SK-N-SH (cell line): ENCODE data around the gene PTK6. TPM values are rescaled to one million over a fixed set of nuclear protein-coding genes. Genes with fewer than 3 reads are reported as not detected.
A peak's percentile ranks its signal among the peaks of the same experiment; 100 is the strongest.

Experiments
- CTCF ChIA-PET: fragments of 300-600, 350-600 bp; formaldehyde crosslinking; extraction: SDS; loops from one replicate; lab custom pipeline; 2021; lab: Yijun Ruan, JAX
- POLR2A ChIA-PET: fragments of 350-600 bp; sonication (Branson Sonifier 250); formaldehyde crosslinking; extraction: SDS; loops from one replicate; lab custom pipeline; 2020; ENCODE audit warnings: antibody characterized with exemption, inconsistent platforms; lab: Yijun Ruan, JAX
- DNase-seq: peaks from one replicate; pipeline ENCODE4 v3.0.0; 2012
- H2AFZ ChIP-seq: fragments of 200-600 bp; sonication (generic); 2 replicates; pipeline ENCODE4 v1.8.1; 2016; ENCODE audit warnings: antibody characterized with exemption, mild to moderate bottlenecking, low read depth
- H3F3A ChIP-seq: fragments of 200-600 bp; sonication (generic); replicated peaks from 2 replicates; pipeline ENCODE3; 2016; ENCODE audit warnings: antibody characterized with exemption, mild to moderate bottlenecking; ENCODE audit not compliant: insufficient read depth
- H3K27ac ChIP-seq, 2 experiments: fragments of 200-500 bp in 1 of 2; fragments of 200-600 bp in 1 of 2; sonication (Bioruptor generic) in 1 of 2; sonication (generic), shearing (Covaris generic) in 1 of 2; 2 replicates each; pipeline versions ENCODE4 v1.5.1 to v1.6.1; 2014 to 2016; ENCODE audit warnings: low read depth in 2 of 2, inconsistent platforms in 1 of 2, low read length in 1 of 2, mild to moderate bottlenecking in 1 of 2, mixed read lengths in 1 of 2
- H3K27me3 ChIP-seq: fragments of 200-600 bp; sonication (generic), shearing (Covaris generic); 2 replicates; pipeline ENCODE4 v1.6.1; 2016; ENCODE audit warnings: mixed run types; ENCODE audit not compliant: insufficient read depth
- H3K36me3 ChIP-seq, 2 experiments: fragments of 200-500 bp in 1 of 2; fragments of 200-600 bp in 1 of 2; sonication (Bioruptor generic) in 1 of 2; sonication (generic) in 1 of 2; replicated peaks in 1 of 2; 2 replicates each; pipeline versions ENCODE3 to v1.5.1; 2014 to 2016; ENCODE audit warnings: low read length in 1 of 2, mild to moderate bottlenecking in 1 of 2; ENCODE audit not compliant: insufficient read depth in 2 of 2, control insufficient read depth in 1 of 2
- H3K4me1 ChIP-seq, 2 experiments: fragments of 200-500 bp in 1 of 2; fragments of 200-600 bp in 1 of 2; sonication (Bioruptor generic) in 1 of 2; sonication (generic), shearing (Covaris generic) in 1 of 2; 2 replicates each; pipeline versions ENCODE4 v1.5.1 to v1.6.1; 2014 to 2016; ENCODE audit warnings: low read depth in 1 of 2, low read length in 1 of 2, mixed run types in 1 of 2; ENCODE audit not compliant: insufficient read depth in 2 of 2, control insufficient read depth in 1 of 2
- H3K4me2 ChIP-seq: fragments of 200-600 bp; sonication (generic), shearing (Covaris generic); 2 replicates; pipeline ENCODE4 v1.6.1; 2017; ENCODE audit warnings: mixed run types
- H3K4me3 ChIP-seq, 2 experiments: fragments of 200-500 bp in 1 of 2; fragments of 200-600 bp in 1 of 2; sonication (Bioruptor generic) in 1 of 2; sonication (generic), shearing (Covaris generic) in 1 of 2; 2 replicates each; pipeline versions ENCODE4 v1.5.1 to v1.8.1; 2014 to 2016; ENCODE audit warnings: low read depth in 2 of 2, inconsistent platforms in 1 of 2, low read length in 1 of 2, mild to moderate bottlenecking in 1 of 2, mixed read lengths in 1 of 2, moderate library complexity in 1 of 2
- H3K79me2 ChIP-seq: fragments of 200-600 bp; sonication (generic); 2 replicates; pipeline ENCODE4 v1.8.1; 2017; ENCODE audit warnings: mild to moderate bottlenecking; ENCODE audit not compliant: insufficient read depth
- H3K9ac ChIP-seq: fragments of 200-600 bp; sonication (generic); 2 replicates; pipeline ENCODE4 v1.6.1; 2017; ENCODE audit warnings: mixed run types
- H3K9me2 ChIP-seq: fragments of 200-600 bp; sonication (generic); 2 replicates; pipeline ENCODE4 v1.6.1; 2017; ENCODE audit warnings: mixed run types
- H3K9me3 ChIP-seq: fragments of 200-600 bp; sonication (generic); 2 replicates; pipeline ENCODE4 v1.6.1; 2017; ENCODE audit warnings: mixed run types, mild to moderate bottlenecking, moderate library complexity
- H4K20me1 ChIP-seq: fragments of 200-600 bp; sonication (generic); 2 replicates; pipeline ENCODE4 v1.6.1; 2017; ENCODE audit warnings: mild to moderate bottlenecking, mixed run types; ENCODE audit not compliant: insufficient read depth
- CTCF ChIP-seq: fragments of 200-600 bp; sonication (generic); IDR thresholded peaks from 2 replicates; pipeline ENCODE4 v1.6.1; 2017; ENCODE audit warnings: antibody characterized with exemption, mild to moderate bottlenecking, moderate library complexity
- EP300 ChIP-seq, 2 experiments: IDR thresholded peaks; 2 replicates each; pipeline versions ENCODE4 v1.4.0 to v1.6.1; 2012; ENCODE audit warnings: borderline replicate concordance in 1 of 2, low read depth in 1 of 2, low read length in 1 of 2
- FOXJ3 ChIP-seq: sonication (generic); formaldehyde crosslinking; IDR thresholded peaks from 2 replicates; pipeline ENCODE4 v1.5.1; 2020; ENCODE audit warnings: mild to moderate bottlenecking, missing genetic modification reagents
- MAX ChIP-seq: IDR thresholded peaks from 2 replicates; pipeline ENCODE4 v1.4.0; 2012; ENCODE audit warnings: low read depth
- MXI1 ChIP-seq: IDR thresholded peaks from 2 replicates; pipeline ENCODE4 v1.6.1; 2012; ENCODE audit warnings: mild to moderate bottlenecking, low read depth, low read length, improper control_type of control experiment
- NRF1 ChIP-seq: IDR thresholded peaks from 2 replicates; pipeline ENCODE4 v1.6.1; 2012; ENCODE audit warnings: low read depth, mild to moderate bottlenecking, low read length
- PBX3 ChIP-seq: IDR thresholded peaks from 2 replicates; pipeline ENCODE4; 2012
- POLR2AphosphoS5 ChIP-seq: IDR thresholded peaks from 2 replicates; pipeline ENCODE4 v1.6.1; 2012; ENCODE audit warnings: low read depth, low read length
- RAD21 ChIP-seq: IDR thresholded peaks from 2 replicates; pipeline ENCODE4 v1.6.1; 2012; ENCODE audit warnings: mild to moderate bottlenecking, low read length
- RCOR1 ChIP-seq: fragments of 150-350 bp; IDR thresholded peaks from 2 replicates; pipeline ENCODE4 v1.6.1; 2017; ENCODE audit warnings: antibody characterized with exemption, low read length
- SIN3A ChIP-seq: IDR thresholded peaks from 2 replicates; pipeline ENCODE4 v1.6.1; 2012; ENCODE audit warnings: low read depth, mild to moderate bottlenecking, low read length, moderate library complexity, borderline replicate concordance
- SMC3 ChIP-seq: IDR thresholded peaks from 2 replicates; pipeline ENCODE4 v1.6.1; 2012; ENCODE audit warnings: low read depth, low read length, improper control_type of control experiment
- TAF1 ChIP-seq: IDR thresholded peaks from 2 replicates; pipeline ENCODE4 v1.6.1; 2012; ENCODE audit warnings: low read depth, mild to moderate bottlenecking, low read length, moderate library complexity, borderline replicate concordance
- TEAD4 ChIP-seq: IDR thresholded peaks from 2 replicates; pipeline ENCODE4 v1.4.0; 2012; ENCODE audit warnings: mild to moderate bottlenecking, borderline replicate concordance; ENCODE audit not compliant: insufficient read depth
- USF1 ChIP-seq: IDR thresholded peaks from 2 replicates; pipeline ENCODE4 v1.4.0; 2012; ENCODE audit warnings: low read depth, borderline replicate concordance
- WGBS: methylation state at CpG from one replicate; pipeline ENCODE4 v1.1.6; 2017; ENCODE audit warnings: low lambda C conversion rate; 5-methylcytosine and 5-hydroxymethylcytosine counted together
- polyA plus RNA-seq, 3 experiments: library from polyadenylated mRNA; depleted of rRNA; stranded (reverse); fragments of >200 nt; gene quantifications; 2 replicates each; pipeline ENCODE4 v1.2.3, GENCODE V29; 2012

The PTK6 gene
- polyA plus RNA-seq, 1 of the 3 experiments (the other 2 are of a cell fraction), result 0.07 TPM

GRCh38 chr20:63520934-63521601 lies 16.1 kb downstream of the PTK6 start:
- DNase-seq, result peak; percentile 91
- peaks cover 13 to 19% of the 10 kb centered on the region in 2 experiments for H3K36me3 ChIP-seq
- H3K27ac ChIP-seq, result peak overlapping the region; percentile 66 to 79
- H3K79me2 ChIP-seq, result peaks cover 22% of the 10 kb centered on the region
- WGBS, result 2% methylated on average over 9 of the region's 68 CpGs
- no peaks in the 10 kb centered on the region for H3K9me2 ChIP-seq
- peak overlapping the region; percentile 84 to 85 for H3K4me3 ChIP-seq
- H3K9me3 ChIP-seq, result no peaks in the 10 kb centered on the region
- H4K20me1 ChIP-seq, result peaks cover 38% of the 10 kb centered on the region
- TF ChIP-seq USF1 (no peak), CTCF (0 out of 2 replicates have a peak, but pooled peaks have one; percentile 3), EP300 (IDR thresholded peaks at IDR 0.05; ENCODE audit: borderline replicate concordance in 1 of 2, low read depth in 1 of 2, low read length in 1 of 2) (no peak), RAD21 (peak; percentile 24; the same call in 1 of the 2 replicates), SIN3A (peak; percentile 16; the same call in 1 of the 2 replicates), TAF1 (no peak), TEAD4 (no peak), POLR2AphosphoS5 (no peak; the same call in 1 of the 2 replicates), FOXJ3 (CRISPR knock-in tag) (no peak), MAX (0 out of 2 replicates have a peak, but pooled peaks have one; percentile 27), MXI1 (peak; percentile 64; the same call in 1 of the 2 replicates), NRF1 (no peak), SMC3 (no peak), RCOR1 (no peak), PBX3 (no peak)
- TF ChIP-seq, all 33 proteins: peak for 5
- Histone ChIP-seq H3K4me1 (peaks cover 4 to 26% of the 10 kb centered on the region in 2 experiments; a peak in 3 of 4 replicates), H3K27me3 (no peaks in the 10 kb centered on the region), H3K9ac (peak overlapping the region; percentile 97), H3F3A (peaks cover 26% of the 10 kb centered on the region), H2AFZ (no peak overlapping the region), H3K4me2 (peak overlapping the region; percentile 99)
- POLR2A ChIA-PET, result interaction anchor here (0.6 to 3.0 kb wide), 18 partner anchors 9 to 646 kb away, joined by 3 to 31 read pairs (median 4); partner anchors contain the start of gene GMEB2
- CTCF ChIA-PET, result interaction anchor here (0.6 to 8.7 kb wide), 21 partner anchors 9 to 753 kb away, joined by 3 to 82 read pairs (median 4); partner anchors contain the start of gene PTK6
